HCT116 (cell line): ENCODE measurements around the gene ADGRE2.

ENCODE experiments used
- EZH2 ChIP-seq: fragments of 200-600 bp; sonication (generic); IDR thresholded peaks from 2 replicates; pipeline ENCODE4 v1.6.1; 2017; ENCODE audit warnings: antibody characterized with exemption, mixed run types
- FOSL1 ChIP-seq: IDR thresholded peaks from 2 replicates; pipeline ENCODE4 v1.6.1; 2012; ENCODE audit warnings: low read depth
- MAX ChIP-seq: IDR thresholded peaks from 2 replicates; pipeline ENCODE4 v1.6.1; 2012
- YY1 ChIP-seq: IDR thresholded peaks from 2 replicates; pipeline ENCODE4 v1.6.1; 2011; ENCODE audit warnings: low read length, low read depth, moderate library complexity, mild to moderate bottlenecking; ENCODE audit not compliant: insufficient replicate concordance; ENCODE audit errors: extremely low read depth
- TF ChIP-seq, protein P1 (sequence below), 3 experiments: fragments of 200-600 bp in 1 of 3; sonication (generic) in 1 of 3; IDR thresholded peaks in 2 of 3; conservative IDR thresholded peaks in 1 of 3; 2 replicates each; pipeline ENCODE4 v1.5.1; 2012 to 2017; ENCODE audit warnings: low read depth in 2 of 3, low read length in 2 of 3, antibody characterized with exemption in 1 of 3, borderline replicate concordance in 1 of 3, control low read depth in 1 of 3, mild to moderate bottlenecking in 1 of 3, mixed read lengths in 1 of 3, mixed run types in 1 of 3, moderate library complexity in 1 of 3; ENCODE audit not compliant: insufficient read depth in 1 of 3

DNA sequence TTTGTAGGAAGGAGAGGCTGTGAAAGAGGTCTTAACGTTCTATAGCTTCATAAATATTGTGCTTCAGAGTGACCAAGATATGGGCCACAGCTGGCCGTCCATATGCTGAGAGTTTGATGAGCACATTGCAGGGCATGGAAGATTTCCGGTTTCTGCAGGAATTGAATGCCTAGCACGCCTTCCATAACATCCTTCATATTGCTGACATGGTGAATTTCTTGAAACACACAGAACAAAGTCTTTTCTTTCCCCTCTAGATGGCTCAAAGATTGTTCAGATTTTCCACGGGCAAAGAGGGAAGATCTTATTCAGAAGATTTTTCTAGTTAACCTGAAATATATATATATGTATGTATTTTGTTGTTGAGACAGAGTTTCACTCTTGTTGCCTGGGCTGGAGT is 42.4 kb downstream of the ADGRE2 start:
- TF ChIP-seq, protein P1, sequence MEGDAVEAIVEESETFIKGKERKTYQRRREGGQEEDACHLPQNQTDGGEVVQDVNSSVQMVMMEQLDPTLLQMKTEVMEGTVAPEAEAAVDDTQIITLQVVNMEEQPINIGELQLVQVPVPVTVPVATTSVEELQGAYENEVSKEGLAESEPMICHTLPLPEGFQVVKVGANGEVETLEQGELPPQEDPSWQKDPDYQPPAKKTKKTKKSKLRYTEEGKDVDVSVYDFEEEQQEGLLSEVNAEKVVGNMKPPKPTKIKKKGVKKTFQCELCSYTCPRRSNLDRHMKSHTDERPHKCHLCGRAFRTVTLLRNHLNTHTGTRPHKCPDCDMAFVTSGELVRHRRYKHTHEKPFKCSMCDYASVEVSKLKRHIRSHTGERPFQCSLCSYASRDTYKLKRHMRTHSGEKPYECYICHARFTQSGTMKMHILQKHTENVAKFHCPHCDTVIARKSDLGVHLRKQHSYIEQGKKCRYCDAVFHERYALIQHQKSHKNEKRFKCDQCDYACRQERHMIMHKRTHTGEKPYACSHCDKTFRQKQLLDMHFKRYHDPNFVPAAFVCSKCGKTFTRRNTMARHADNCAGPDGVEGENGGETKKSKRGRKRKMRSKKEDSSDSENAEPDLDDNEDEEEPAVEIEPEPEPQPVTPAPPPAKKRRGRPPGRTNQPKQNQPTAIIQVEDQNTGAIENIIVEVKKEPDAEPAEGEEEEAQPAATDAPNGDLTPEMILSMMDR (IDR thresholded peaks at IDR 0.05 in 2 of 3, conservative IDR thresholded peaks at IDR 0.05 in 1 of 3; ENCODE audit: borderline replicate concordance in 1 of 3, insufficient read depth in 1 of 3, low read depth in 2 of 3, low read length in 2 of 3), result no peak
- TF ChIP-seq MAX, result no peak
- no peak for TF ChIP-seq EZH2
- TF ChIP-seq YY1, result no peak
- no peak for TF ChIP-seq FOSL1
